GM21360 (cell line): ENCODE data around the gene MXRA7.

Experiments used
- ATAC-seq: cut with Tn5 transposase; IDR thresholded peaks from one replicate; pipeline ENCODE4 v1.9.1; 2021; ENCODE audit warnings: mild to moderate bottlenecking, moderate library complexity; ENCODE audit not compliant: unreplicated experiment

MXRA7 gene

GRCh38 chr17:76697702-76698465 lies 12.9 kb downstream of the MXRA7 start:
- ATAC-seq, result no peak

GRCh38 chr17:76696763-76697701 lies 13.7 kb downstream of the MXRA7 start:
- no peak for ATAC-seq

DNA sequence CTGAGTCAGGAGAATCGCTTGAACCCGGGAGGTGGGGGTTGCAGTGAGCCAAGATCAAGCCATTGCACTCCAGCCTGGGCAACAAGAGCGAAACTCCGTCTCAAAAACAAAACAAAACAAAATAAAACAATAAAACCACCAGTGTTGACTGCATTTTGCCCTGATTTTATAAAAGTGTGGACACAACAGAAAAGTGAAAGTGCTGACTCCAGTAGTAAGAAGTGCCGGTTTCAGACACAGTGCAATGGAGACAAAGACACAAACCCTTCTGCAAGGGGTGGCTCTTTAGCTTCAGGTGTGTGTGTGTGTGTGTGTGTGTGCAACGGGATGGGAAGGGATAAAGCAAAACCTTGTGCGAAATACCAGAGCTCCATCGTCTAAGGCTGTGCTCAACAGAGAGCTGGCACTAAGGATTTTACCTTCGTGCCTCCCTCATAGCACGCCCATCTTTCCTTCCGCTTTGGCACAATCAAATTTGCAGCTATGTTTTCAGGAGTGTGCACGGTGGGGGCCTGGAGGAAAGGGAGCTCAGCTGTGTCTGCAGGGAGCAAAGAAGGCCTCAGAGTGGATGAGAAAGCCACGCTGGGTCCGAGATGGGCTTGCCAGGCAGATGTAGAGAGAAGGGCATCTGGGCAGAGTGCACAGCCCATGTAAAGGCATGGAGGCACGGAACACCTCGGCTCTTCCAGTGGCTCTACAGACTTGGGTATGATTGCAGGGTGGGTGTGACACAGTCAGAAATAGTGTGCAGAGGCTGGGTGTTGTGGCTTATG lies 15.5 kb downstream of the MXRA7 start:
- no peak for ATAC-seq

DNA sequence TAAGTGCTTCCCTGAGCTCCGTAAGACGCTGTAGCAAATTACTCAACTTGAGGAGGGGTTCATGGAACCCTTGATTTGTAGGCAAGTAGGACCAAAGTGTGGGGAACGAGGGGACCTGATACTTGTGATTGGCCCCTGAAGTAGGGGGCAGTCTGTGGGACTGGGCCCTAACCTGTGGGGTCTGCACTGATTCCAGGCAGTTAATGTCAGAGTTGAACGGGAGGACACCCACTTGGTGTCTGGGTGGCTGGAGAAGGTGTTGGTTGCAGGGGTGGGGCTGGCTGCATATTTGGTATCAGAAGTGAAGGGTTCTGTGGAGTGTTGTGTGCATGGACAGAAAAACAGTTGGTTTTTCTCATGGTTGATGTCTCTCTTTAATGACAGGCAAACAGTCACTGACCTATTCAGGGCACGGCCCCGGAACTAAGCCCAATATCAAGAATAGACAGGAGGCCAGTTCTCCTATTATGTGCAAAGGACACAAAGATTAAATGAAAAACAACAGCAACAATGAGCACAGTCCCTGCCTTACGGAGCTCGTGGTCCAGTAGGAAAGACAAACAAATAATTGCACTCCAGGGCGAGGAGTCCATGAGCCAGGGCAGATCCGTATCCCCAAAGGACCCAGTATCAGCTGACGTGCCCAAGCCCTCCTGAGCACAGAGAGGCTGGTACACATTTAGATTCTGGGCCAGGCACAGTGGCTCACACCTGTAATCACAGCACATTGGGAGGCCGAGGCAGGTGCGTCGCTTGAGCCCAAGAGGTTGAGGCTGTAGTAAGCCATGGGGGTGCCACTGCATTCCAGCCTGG lies 19.2 kb downstream of the MXRA7 start:
- no peak for ATAC-seq

GRCh38 chr17:76690596-76691280 lies 20.0 kb downstream of the MXRA7 start:
- ATAC-seq, result no peak

DNA sequence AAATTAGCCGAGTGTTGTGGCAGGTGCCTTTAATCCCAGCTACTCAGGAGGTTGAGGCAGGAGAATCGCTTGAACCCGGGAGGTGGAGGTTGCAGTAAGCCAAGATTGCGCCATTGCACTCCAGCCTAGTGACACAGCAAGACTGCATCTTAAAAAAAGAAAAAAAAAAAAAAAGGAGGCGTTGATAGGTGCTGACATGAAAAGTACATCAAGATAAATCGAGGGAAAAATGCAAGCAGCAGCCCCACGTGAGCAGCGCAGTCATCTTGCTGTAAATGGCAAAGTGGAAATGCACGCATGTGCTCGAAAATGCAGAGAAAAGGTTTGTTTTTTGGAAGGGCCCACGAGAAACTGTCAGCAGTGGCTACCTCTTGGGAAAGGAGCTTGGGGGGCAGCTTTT lies 20.9 kb downstream of the MXRA7 start:
- no peak for ATAC-seq

DNA sequence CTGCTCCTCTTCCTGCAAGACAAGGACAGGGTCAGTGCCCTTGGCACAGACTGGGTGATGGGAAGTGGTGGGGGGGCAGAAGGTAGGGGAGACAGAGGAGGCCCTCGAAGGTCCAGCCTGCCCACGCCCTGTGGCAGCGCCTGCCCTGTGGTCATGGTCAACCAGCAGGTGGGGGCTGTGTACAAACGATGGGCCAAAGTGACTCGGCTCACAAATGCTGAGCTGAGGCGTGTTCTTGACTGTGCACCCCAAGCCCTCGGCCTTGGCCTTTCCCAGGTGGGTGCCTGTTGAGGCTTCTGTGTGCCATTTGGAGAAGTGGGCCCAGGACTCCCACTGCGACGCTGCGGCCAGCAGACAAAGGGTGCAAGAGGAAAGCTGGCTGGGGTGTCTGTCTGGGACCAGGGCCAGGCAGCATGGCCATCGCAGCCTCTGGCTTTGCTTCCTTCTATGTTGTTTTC lies 22.6 kb downstream of the MXRA7 start:
- no peak for ATAC-seq

DNA sequence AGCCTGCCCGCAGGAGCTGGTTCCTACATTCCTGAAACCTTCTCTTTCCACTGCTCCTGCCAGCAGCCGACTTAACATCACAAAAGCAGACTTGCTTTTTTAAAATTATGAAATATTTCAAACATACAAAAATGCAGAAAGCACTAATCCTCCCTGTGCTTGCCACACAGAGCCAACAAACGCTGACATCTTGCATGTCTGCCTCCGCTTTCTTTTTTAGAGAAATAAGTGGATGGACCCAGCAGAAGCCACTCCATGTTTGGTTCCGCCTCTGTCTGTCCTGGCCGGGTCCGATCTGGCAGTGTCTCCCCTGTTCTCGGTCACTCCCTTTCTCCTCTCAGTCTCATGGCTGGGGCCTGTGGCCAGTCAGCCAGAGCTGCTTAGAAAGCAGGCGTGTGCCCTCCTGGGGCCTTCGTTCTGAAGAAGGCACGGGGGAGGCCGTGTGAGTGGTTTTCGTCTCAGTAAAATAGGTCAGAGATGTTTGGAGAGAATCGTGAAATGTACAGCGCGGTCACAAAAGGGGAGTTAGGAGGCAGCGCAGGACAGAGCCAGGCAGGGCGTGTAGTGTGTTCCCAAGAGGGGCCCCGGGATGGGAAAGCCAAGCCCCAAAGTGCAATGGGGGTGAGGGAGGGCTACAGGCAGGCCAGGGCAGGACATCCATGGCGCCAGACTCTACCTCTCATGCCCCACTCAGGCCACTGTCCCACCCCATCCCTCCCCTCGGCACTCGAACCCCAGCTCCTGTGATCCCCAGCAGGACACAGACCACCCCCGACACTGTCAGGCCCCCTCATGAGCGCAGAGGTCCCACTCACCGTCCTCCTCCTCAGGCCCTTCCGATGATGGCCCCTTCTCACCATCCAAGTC lies 23.2 kb downstream of the MXRA7 start:
- no peak for ATAC-seq

GRCh38 chr17:76686538-76687297 lies 24.0 kb downstream of the MXRA7 start:
- ATAC-seq, result no peak

GRCh38 chr17:76685846-76686245 lies 24.9 kb downstream of the MXRA7 start:
- ATAC-seq, result no peak

- ATAC-seq, result no peak
These were observed 25.4 kb downstream of the MXRA7 start for GRCh38 chr17:76685366-76685765.

DNA sequence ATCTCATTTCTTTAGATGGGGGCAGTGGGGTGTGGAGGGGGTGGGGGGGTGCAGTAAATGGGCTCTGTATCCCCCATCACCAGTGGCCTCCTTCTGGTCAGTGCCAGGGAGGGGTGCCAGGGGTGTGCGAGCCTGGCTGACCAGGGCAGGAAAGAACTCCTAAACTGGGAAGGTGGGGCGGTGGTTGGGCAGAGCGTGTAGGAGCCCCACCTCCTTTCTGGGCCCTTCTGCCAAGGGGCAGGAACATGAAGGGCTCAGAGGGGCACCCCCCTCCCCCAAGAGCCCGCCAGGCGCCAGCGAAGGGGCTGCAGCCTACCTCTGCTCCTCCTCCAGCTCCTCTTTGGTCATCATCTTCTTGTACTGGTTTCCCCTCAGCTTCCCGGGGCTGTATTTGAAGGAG lies 26.0 kb downstream of the MXRA7 start:
- no peak for ATAC-seq

DNA sequence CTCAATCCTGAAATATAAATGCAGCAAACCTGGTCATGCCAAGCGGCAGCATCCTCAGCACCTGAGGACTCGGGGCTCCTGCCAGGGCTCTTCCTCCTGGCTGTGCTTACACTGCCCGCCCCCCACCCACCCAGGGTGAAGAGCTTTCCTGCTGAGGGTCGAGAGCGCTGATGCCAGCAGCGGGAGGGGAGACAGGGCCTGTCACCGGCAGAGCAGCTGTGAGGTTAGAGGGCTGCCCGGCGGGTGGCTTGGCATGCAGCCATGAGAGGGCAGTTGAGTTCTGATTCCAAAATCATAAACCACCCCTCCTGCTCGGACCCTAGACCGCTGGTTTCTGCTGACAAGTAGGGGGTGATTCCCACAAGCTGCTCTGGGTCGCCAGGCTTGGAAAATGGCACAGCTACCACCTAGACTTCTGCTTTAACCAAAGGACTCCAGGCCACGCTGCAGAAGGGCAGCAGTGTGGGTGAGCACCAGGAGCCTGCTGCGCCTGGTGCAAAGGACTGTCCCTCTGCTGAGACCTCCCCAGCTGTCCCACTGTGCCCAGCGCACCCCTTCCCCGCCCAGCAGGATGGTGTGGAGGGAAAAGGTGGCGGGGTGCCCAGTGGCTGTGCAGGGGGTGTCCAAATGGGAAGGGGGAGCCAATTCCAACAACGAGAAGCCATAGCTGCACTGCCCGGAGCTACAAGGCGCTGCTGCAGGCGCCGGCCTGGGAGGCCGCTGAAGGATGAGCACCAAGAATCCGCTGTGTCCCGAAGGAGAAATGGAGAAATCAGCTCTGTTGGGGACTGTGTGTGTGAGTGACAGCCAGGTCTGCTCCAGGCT lies 26.6 kb downstream of the MXRA7 start:
- no peak for ATAC-seq

DNA sequence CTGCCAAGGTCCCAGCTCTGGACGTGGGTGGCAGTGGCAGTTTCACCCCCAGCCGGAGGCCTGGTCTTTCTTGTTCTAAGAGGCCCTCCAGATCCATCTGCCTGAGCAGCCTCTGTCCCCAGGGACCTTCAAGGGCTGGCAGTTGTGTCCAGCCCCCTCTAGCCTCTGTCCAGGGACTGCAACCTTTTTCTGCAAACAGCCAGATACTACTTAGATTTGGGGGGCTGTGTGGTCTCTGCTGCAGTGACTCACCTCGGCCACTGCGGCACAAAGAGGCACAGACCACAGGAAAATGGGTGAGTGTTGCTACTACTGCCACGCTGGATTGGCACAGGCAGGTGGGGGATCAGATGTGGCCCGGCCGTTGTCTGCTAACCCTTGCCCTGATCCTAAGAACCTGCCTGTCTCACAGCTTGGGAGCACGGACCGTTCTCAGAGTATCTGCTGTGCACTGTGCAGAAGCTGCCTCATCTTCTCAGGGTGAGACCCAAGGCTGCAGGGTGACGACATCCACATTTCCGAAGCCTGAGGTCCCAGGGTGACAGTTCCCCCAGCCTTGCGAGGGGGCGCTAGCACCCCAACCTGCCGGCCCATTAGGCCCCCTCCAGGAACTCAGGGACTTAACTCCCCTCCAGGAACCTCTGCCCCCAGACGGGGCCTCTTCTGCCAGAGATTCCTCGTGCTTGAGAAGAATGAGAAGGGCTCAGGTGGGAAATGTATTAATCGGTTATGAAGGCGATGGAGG lies 27.6 kb downstream of the MXRA7 start:
- no peak for ATAC-seq

GRCh38 chr17:76682296-76682695 lies 28.5 kb downstream of the MXRA7 start:
- no peak for ATAC-seq
